B cell (primary cell): ENCODE measurements around the gene RAP2A. TPM values are rescaled to one million over a fixed set of nuclear protein-coding genes. Genes with fewer than 3 reads are reported as not detected.

Source experiments
- ATAC-seq: fragments of 200-7000 bp; cut with Tn5 transposase; one replicate; pipeline ENCODE4 v1.10.0; 2021; ENCODE audit warnings: low read depth, mild to moderate bottlenecking, moderate number of reproducible peaks, moderate library complexity
- CTCF ChIA-PET: fragments of 350-600 bp; sonication (Branson Sonifier 250); formaldehyde crosslinking; loops from one replicate; lab custom pipeline; 2021; ENCODE audit warnings: antibody characterized with exemption, inconsistent platforms; lab: Charles Lee
- POLR2A ChIA-PET: fragments of 350-600 bp; sonication (Branson Sonifier 250); formaldehyde crosslinking; loops from one replicate; lab custom pipeline; 2021; ENCODE audit warnings: antibody characterized with exemption; lab: Charles Lee
- DNase-seq: peaks from one replicate; pipeline ENCODE4 v3.0.0; 2013
- H2AFZ ChIP-seq: 2 replicates; pipeline ENCODE4 v1.6.1; 2012; ENCODE audit warnings: mild to moderate bottlenecking, low read depth, low read length; ENCODE audit not compliant: insufficient read depth, poor library complexity, severe bottlenecking
- H3K27ac ChIP-seq, 2 donors: 1 replicate in 1 of 2; 2 replicates in 1 of 2; pipeline ENCODE4 v1.5.1; 2012 to 2013; ENCODE audit warnings: low read length in 2 of 2, mild to moderate bottlenecking in 2 of 2, moderate library complexity in 1 of 2
- H3K27me3 ChIP-seq, 4 experiments: fragments of 200-600 bp in 1 of 4; sonication (generic) in 1 of 4; replicated peaks in 1 of 4; 1 replicate in 2 of 4; 2 replicates in 2 of 4; pipeline versions ENCODE4 v1.6.1 to v1.7.0; 2013 to 2016; ENCODE audit warnings: low read length in 3 of 4, mild to moderate bottlenecking in 2 of 4, mixed read lengths in 1 of 4, moderate library complexity in 1 of 4; ENCODE audit not compliant: insufficient read depth in 4 of 4, control insufficient read depth in 3 of 4; ENCODE audit errors: control extremely low read depth in 1 of 4
- H3K36me3 ChIP-seq, 2 experiments: replicated peaks in 1 of 2; 1 replicate in 1 of 2; 2 replicates in 1 of 2; pipeline versions ENCODE4 v1.6.1 to v1.7.1; 2013; ENCODE audit warnings: low read length in 1 of 2; ENCODE audit not compliant: insufficient read depth in 2 of 2, control insufficient read depth in 1 of 2; ENCODE audit errors: control extremely low read depth in 1 of 2, extremely low read depth in 1 of 2
- H3K4me1 ChIP-seq, 2 donors: fragments of 200-600 bp in 1 of 2; sonication (generic) in 1 of 2; 1 replicate in 1 of 2; 2 replicates in 1 of 2; pipeline versions ENCODE4 v1.5.1 to v1.6.1; 2013 to 2017; ENCODE audit warnings: low read length in 2 of 2; ENCODE audit not compliant: control insufficient read depth in 2 of 2, insufficient read depth in 2 of 2
- H3K4me2 ChIP-seq: replicated peaks from 2 replicates; pipeline ENCODE3; 2012; ENCODE audit warnings: mild to moderate bottlenecking, low read depth, low read length; ENCODE audit not compliant: poor library complexity, severe bottlenecking
- H3K4me3 ChIP-seq, 5 experiments: fragments of 200-600 bp in 1 of 5; sonication (generic) in 1 of 5; 1 replicate in 3 of 5; 2 replicates in 2 of 5; pipeline versions ENCODE4 v1.5.1 to v1.7.0; 2011 to 2016; ENCODE audit warnings: low read length in 4 of 5, mild to moderate bottlenecking in 4 of 5, low read depth in 2 of 5, control low read depth in 1 of 5, moderate library complexity in 1 of 5; ENCODE audit not compliant: insufficient read depth in 1 of 5; ENCODE audit errors: control extremely low read depth in 1 of 5, extremely low read depth in 1 of 5
- H3K79me2 ChIP-seq: fragments of 200-600 bp; sonication (generic); one replicate; pipeline ENCODE4 v1.6.0; 2016; ENCODE audit warnings: low read length; ENCODE audit not compliant: control insufficient read depth, insufficient read depth
- H3K9ac ChIP-seq: fragments of 200-600 bp; sonication (generic); 2 replicates; pipeline ENCODE4 v1.6.1; 2017; ENCODE audit warnings: mild to moderate bottlenecking, low read length, moderate library complexity
- H3K9me3 ChIP-seq, 3 donors: one replicate each; pipeline versions ENCODE4 v1.6.1 to v1.7.1; 2013; ENCODE audit warnings: low read length in 2 of 3; ENCODE audit not compliant: control insufficient read depth in 2 of 3, insufficient read depth in 1 of 3; ENCODE audit errors: control extremely low read depth in 1 of 3
- H4K20me1 ChIP-seq: 2 replicates; pipeline ENCODE4 v1.6.0; 2012; ENCODE audit warnings: mild to moderate bottlenecking, low read length; ENCODE audit not compliant: insufficient read depth, control insufficient read depth, poor library complexity, severe bottlenecking
- H3K27ac Mint-ChIP-seq: one replicate; pipeline ENCODE4 v1.8.0; 2021; ENCODE audit warnings: mixed read lengths
- H3K27me3 Mint-ChIP-seq: one replicate; pipeline ENCODE4 v1.8.0; 2021; ENCODE audit warnings: mixed read lengths
- H3K4me1 Mint-ChIP-seq: one replicate; pipeline ENCODE4 v1.8.0; 2021; ENCODE audit warnings: mixed read lengths
- H3K4me3 Mint-ChIP-seq: one replicate; pipeline ENCODE4 v1.8.0; 2021; ENCODE audit warnings: mixed read lengths
- H3K9me3 Mint-ChIP-seq: one replicate; pipeline ENCODE4 v1.8.0; 2022; ENCODE audit warnings: mixed read lengths; ENCODE audit not compliant: insufficient read depth
- EZH2 ChIP-seq: IDR thresholded peaks from 2 replicates; pipeline ENCODE4 v1.6.1; 2012; ENCODE audit warnings: borderline replicate concordance, low read depth, mild to moderate bottlenecking, moderate library complexity, low read length; ENCODE audit not compliant: insufficient read depth, poor library complexity, severe bottlenecking
- WGBS: methylation state at CpG from one replicate; pipeline ENCODE4 v1.1.5; 2013; ENCODE audit warnings: missing lambda C conversion rate; ENCODE audit not compliant: insufficient coverage; 5-methylcytosine and 5-hydroxymethylcytosine counted together
- intact Hi-C: fragments of 100-400 bp; cut with micrococcal nuclease; formaldehyde crosslinking; loops from one replicate; pipeline ENCODE4 v1.10.0; 2022
- polyA plus RNA-seq: library from polyadenylated mRNA; depleted of rRNA; stranded (reverse); fragments of >200 nt; gene quantifications from 2 replicates; pipeline ENCODE4 v1.2.3, GENCODE V29; 2012
- total RNA-seq, 2 donors: library from RNA; stranded (reverse); fragments of 120-200 nt in 1 of 2; gene quantifications; 1 replicate in 1 of 2; 2 replicates in 1 of 2; pipeline versions ENCODE4 v1.2.3 to v1.2.4, GENCODE V29; 2013 to 2022
- TF ChIP-seq, protein P1 (sequence below): fragments of 200-600 bp; IDR thresholded peaks from one replicate; pipeline ENCODE4 v1.8.0; 2022; ENCODE audit warnings: antibody characterized with exemption, mild to moderate bottlenecking

RAP2A gene
- total and polyA plus RNA-seq, 2 donors (not counting 1 experiment from before 2014, with no cell fraction given), result 2.1 to 24.1 TPM

DNA sequence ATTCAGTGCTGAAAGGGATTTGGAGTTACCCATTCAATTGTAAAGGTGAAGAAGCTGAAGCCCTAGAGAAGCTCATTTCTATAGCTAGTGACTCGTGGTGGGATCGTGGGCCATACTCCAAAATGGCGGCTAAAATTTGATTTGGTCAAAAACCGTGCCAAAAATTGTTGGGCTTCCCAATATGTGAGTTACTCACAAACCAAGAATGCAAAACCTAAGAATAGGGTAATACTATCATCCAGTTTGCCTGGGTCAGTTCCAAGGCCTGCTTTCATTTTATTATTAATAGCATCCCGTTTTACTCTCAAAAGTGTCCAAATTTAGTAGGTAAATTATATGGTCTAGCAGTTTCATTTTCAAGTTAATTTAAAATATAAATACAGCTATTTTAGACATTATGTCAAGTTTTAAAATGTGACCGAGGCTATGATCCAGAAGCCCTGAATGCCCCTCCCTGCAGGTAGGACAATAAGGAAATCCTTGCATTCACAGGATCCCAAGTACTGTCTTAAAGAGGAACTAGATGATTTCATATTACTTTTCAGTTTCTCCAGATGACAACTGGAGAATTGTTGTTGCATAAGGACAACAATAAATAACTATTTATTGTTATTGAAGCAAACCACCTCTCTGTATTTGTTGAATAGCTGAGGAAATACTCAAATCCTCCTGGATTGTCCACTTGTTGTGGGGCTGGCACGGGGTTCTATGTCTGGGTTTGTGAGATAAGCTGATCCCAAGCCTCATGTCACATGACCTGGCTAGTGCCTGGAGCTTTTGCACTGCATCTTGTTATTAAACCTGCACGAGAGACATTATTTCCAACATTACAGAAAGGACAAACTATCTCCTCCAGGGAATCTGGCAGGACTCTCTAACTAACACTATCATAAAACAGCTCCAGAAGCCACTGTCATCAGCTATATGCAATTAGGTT lies 11.6 kb upstream of the RAP2A start:
- Histone ChIP-seq H3K36me3 (no peaks in the 10 kb centered on the region), H3K4me3 (no peak overlapping the region), H3K9me3 (peaks cover 0 to 7% (median 0%) of the 10 kb centered on the region in 3 donors), H3K9ac (no peak overlapping the region), H3K27ac (no peak overlapping the region), H4K20me1 (no peaks in the 10 kb centered on the region), H3K4me2 (no peak overlapping the region), H3K27me3 (peaks cover 0 to 6% (median 2%) of the 10 kb centered on the region in 4 experiments), H2AFZ (no peak overlapping the region), H3K4me1 (no peaks in the 10 kb centered on the region), H3K79me2 (no peaks in the 10 kb centered on the region)
- ATAC-seq, result no peak
- WGBS, result 92% methylated on average over 4 of the region's 8 CpGs
- no peaks in the 10 kb centered on the region for H3K4me1 Mint-ChIP-seq
- ChIA-PET POLR2A (no interaction called here), CTCF (no interaction called here)
- no peak for DNase-seq
- TF ChIP-seq, protein P1, sequence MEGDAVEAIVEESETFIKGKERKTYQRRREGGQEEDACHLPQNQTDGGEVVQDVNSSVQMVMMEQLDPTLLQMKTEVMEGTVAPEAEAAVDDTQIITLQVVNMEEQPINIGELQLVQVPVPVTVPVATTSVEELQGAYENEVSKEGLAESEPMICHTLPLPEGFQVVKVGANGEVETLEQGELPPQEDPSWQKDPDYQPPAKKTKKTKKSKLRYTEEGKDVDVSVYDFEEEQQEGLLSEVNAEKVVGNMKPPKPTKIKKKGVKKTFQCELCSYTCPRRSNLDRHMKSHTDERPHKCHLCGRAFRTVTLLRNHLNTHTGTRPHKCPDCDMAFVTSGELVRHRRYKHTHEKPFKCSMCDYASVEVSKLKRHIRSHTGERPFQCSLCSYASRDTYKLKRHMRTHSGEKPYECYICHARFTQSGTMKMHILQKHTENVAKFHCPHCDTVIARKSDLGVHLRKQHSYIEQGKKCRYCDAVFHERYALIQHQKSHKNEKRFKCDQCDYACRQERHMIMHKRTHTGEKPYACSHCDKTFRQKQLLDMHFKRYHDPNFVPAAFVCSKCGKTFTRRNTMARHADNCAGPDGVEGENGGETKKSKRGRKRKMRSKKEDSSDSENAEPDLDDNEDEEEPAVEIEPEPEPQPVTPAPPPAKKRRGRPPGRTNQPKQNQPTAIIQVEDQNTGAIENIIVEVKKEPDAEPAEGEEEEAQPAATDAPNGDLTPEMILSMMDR, result no peak
- TF ChIP-seq EZH2, result no peak
- H3K9me3 Mint-ChIP-seq, result peaks cover 2% of the 10 kb centered on the region
- intact Hi-C loops, result no loop called here
- no peak overlapping the region for H3K4me3 Mint-ChIP-seq
- peaks cover 3% of the 10 kb centered on the region for H3K27me3 Mint-ChIP-seq
- H3K27ac Mint-ChIP-seq, result no peak overlapping the region
